PFSK-1 (cell line): ENCODE results near the gene MYL3.

Source experiments
- FOXP2 ChIP-seq: optimal IDR thresholded peaks from 2 replicates; pipeline ENCODE3; 2011; ENCODE audit warnings: borderline replicate concordance, control low read depth, inconsistent platforms; ENCODE audit not compliant: insufficient read depth; ENCODE audit errors: extremely low read length, extremely low read depth
- POLR2AphosphoS5 ChIP-seq: IDR thresholded peaks from 2 replicates; pipeline ENCODE4 v1.6.1; 2012; ENCODE audit warnings: low read depth, mild to moderate bottlenecking, control low read depth, low read length, moderate library complexity
- SIN3A ChIP-seq: IDR thresholded peaks from 2 replicates; pipeline ENCODE4 v1.6.1; 2012; ENCODE audit warnings: mild to moderate bottlenecking, low read length, moderate library complexity, borderline replicate concordance; ENCODE audit not compliant: insufficient read depth
- TAF1 ChIP-seq: IDR thresholded peaks from 2 replicates; pipeline ENCODE4 v1.6.1; 2012; ENCODE audit warnings: low read length, control low read depth, borderline replicate concordance; ENCODE audit not compliant: insufficient read depth
- TF ChIP-seq, protein P1 (sequence below), 2 experiments: IDR thresholded peaks; 2 replicates each; pipeline versions ENCODE4 v1.6.1 to v1.8.0; 2011 to 2012; ENCODE audit warnings: low read depth in 2 of 2, low read length in 2 of 2, control low read depth in 1 of 2, inconsistent platforms in 1 of 2, mild to moderate bottlenecking in 1 of 2, moderate library complexity in 1 of 2; ENCODE audit not compliant: insufficient read depth in 1 of 2

MYL3 gene

DNA sequence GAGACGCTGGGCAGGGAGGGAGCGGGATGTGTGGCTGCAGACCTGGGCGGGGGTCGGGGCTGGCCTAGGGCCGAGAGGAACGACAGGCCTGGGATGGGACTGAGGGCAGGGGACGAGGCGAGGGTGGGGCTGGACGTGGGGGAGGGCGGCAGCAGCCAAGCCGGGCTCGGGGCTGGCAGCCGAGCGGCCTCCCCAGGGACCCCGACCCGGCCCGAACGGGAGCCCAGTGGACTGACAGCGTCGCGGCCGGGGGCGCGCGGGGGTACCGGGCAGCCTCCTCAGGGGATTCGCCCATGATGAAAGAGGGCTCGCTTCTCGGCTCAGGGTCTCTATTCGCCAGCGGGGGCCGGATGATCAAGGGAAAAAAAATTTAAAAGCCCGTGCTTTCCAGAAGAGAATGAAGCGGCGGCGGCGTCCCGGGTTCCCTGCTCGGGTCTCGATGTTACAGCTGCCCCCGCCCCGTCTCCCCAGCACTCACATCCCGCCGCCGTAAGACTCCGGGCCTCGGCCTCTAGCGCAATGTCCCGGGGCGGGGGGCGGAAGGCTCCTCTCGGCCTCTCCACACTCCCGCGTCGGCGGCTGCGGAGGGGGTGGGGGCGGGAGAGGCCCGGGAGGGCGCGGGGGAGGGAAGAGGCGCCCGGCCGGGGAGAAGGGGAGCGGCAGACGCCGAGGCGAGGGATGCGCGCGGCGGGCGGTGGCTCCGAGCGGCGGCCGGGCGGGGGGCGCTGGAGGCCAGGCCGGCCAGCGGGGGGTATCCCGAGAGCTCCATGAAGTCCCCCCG is 18.5 kb upstream of the MYL3 start:
- TF ChIP-seq, protein P1, sequence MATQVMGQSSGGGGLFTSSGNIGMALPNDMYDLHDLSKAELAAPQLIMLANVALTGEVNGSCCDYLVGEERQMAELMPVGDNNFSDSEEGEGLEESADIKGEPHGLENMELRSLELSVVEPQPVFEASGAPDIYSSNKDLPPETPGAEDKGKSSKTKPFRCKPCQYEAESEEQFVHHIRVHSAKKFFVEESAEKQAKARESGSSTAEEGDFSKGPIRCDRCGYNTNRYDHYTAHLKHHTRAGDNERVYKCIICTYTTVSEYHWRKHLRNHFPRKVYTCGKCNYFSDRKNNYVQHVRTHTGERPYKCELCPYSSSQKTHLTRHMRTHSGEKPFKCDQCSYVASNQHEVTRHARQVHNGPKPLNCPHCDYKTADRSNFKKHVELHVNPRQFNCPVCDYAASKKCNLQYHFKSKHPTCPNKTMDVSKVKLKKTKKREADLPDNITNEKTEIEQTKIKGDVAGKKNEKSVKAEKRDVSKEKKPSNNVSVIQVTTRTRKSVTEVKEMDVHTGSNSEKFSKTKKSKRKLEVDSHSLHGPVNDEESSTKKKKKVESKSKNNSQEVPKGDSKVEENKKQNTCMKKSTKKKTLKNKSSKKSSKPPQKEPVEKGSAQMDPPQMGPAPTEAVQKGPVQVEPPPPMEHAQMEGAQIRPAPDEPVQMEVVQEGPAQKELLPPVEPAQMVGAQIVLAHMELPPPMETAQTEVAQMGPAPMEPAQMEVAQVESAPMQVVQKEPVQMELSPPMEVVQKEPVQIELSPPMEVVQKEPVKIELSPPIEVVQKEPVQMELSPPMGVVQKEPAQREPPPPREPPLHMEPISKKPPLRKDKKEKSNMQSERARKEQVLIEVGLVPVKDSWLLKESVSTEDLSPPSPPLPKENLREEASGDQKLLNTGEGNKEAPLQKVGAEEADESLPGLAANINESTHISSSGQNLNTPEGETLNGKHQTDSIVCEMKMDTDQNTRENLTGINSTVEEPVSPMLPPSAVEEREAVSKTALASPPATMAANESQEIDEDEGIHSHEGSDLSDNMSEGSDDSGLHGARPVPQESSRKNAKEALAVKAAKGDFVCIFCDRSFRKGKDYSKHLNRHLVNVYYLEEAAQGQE (IDR thresholded peaks at IDR 0.05; ENCODE audit: insufficient read depth in 1 of 2, low read depth in 2 of 2, low read length in 2 of 2) = no peak
- TF ChIP-seq POLR2AphosphoS5 (no peak), TAF1 (no peak), SIN3A (no peak), FOXP2 (no peak)

DNA sequence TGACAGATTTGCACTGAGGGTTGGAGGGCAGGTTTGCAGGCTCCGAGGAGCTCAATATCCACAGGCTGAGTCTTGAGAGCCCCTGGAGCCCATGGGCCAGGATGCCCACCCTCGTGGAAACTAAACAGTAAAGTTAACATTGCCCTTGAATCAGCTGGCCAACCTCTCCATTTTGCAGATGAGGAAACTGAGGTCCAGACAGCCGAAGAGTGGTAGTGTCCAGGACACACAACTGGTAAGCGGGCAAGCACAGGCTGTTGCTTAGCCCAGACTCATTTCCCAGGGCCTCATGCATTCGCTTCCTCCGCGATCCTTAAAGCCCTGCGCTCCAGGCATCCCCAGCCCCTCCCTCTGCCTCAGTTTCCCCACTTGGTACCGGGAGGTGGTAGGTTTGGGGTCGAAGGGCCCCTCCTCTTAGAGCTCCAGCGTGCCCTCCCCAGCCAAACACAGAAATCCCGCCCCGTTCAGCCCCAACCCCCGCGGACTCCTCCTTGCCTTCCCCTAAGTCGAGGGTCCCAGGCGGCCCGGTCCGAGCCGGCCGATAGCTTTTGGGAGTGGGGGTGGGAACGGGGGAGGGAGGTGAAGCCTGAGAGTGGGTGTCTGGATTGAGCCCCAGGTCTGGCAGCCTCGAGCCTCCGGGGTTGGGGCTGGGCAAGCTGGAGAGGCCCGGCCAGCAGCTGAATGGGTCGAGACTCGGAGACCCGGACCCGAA is 17.8 kb upstream of the MYL3 start:
- TF ChIP-seq, protein P1 (IDR thresholded peaks at IDR 0.05; ENCODE audit: insufficient read depth in 1 of 2, low read depth in 2 of 2, low read length in 2 of 2) = no peak
- TF ChIP-seq TAF1 = no peak
- no peak for TF ChIP-seq POLR2AphosphoS5
- TF ChIP-seq SIN3A = no peak
- no peak for TF ChIP-seq FOXP2

DNA sequence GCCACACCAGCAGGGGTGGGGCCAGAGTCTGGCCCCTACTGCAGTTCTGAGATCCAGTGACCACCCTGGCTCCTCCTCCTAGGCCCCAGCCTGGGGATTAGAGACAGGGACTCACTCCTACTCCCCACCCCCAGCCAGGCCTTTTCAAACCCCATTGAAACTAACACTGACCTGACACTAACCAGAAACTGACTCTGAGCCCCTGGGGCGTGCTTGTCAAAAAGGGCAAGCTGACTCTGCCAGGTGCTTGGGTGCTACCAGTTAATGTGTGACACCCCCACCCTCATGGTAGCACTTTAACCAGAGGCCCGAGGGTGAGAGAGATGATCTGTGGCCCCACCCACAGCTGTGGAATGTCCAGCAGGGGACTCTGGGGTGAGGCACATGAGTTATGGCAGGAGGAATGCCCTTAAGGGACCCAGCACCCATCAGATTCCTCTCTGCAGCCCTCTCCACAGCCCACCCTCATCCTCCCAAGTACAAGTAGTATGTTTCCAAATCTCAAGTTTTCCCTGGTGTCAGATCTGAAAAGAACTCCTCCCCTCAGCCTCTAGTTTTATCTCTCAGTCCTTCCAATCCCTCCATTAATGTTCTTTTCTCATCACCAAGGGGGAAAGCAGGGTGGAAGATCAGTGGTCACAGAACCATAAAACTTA is 15.7 kb upstream of the MYL3 start:
- TF ChIP-seq, protein P1 (IDR thresholded peaks at IDR 0.05; ENCODE audit: insufficient read depth in 1 of 2, low read depth in 2 of 2, low read length in 2 of 2) = no peak
- no peak for TF ChIP-seq FOXP2
- TF ChIP-seq POLR2AphosphoS5 = no peak
- TF ChIP-seq SIN3A = no peak
- no peak for TF ChIP-seq TAF1

DNA sequence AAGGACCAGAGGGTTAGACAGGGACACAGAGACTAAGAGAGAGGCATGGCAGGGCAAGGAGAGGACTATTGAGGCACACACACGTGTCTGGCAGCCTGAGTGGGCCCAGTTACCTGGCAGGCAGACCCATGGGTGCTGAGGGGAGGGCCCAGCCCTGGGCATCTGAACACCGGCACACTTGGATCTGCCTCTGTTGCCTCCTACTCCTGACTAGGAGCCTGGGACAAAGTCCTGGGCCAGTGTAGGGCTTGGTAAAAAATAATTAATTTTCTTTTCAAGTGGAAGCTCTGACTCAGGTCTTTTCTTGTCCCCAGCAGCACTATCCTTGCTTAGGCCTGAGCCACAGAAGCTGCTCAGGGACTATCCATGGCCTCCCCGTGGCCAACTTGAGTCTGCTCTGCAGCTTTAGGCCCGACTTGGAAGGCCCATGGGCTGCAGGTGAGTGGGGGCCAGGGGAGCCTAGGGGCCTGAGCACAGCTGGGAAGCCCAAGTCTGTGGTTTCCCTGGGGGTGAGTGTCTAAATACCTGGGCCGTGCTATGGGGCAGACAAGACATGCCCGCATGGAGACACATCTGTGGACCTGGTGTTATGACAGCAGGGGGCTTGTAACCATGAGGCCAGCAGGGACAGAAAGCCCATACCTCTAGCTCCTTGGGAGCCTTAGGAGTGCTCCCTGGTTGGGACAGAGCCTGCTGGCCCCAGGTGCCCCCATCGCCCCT is 14.3 kb upstream of the MYL3 start, which contains the start of gene PTH1R:
Gene PTH1R, plus strand, starts transcription at position 316 of the 720 bp plus-strand sequence. CDS start 5,839 bp downstream, outside the sequence.
- no peak for TF ChIP-seq SIN3A
- no peak for TF ChIP-seq POLR2AphosphoS5
- no peak for TF ChIP-seq TAF1
- TF ChIP-seq, protein P1 (IDR thresholded peaks at IDR 0.05; ENCODE audit: insufficient read depth in 1 of 2, low read depth in 2 of 2, low read length in 2 of 2) = no peak
- TF ChIP-seq FOXP2 = no peak
